ENCODE measurements around the gene BRIP1.

BRIP1 gene

DNA sequence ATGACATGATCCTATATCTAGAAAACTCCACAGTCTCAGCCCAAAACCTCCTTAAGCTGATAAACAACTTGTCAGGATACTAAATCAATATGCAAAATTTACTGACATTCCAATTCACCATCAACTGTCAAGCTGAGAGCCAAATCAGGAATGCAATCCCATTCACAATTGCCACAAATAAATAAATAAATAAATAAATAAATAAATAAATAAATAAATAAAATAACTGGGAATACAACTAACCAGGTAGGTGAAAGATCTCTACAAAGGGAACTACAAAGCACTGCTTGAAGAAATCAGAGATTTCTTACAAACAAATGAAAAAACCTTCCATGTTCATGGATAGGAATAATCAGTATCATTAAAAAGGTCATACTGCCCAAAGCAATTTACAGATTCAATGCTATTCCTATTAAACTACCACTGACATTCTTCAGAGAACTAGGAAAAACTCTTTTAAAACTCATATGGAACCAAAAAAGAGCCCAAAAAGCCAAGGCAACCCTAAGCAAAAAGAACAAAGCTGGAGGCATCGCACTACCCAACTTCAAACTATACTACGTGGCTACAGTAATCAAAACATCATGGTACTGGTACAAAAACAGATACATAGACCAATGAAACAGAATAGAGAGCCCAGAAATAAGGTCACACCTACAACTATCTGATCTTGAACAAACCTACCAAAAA lies 37.7 kb downstream of the BRIP1 start (continued):
- TF ChIP-seq ZNF362 (tag by site-specific recombination; IDR thresholded peaks at IDR 0.05) (no peak), ZNF426 (tag by site-specific recombination; IDR thresholded peaks at IDR 0.05) (peak; percentile 97), ZBTB7A (tag by site-specific recombination; IDR thresholded peaks at IDR 0.05; ENCODE audit: low read depth) (no peak), ZNF548 (tag by site-specific recombination; IDR thresholded peaks at IDR 0.05) (no peak), ZSCAN16 (tag by site-specific recombination; IDR thresholded peaks at IDR 0.05) (no peak), ZNF610 (tag by site-specific recombination; IDR thresholded peaks at IDR 0.05; ENCODE audit: borderline replicate concordance) (no peak), REPIN1 (tag by site-specific recombination; IDR thresholded peaks at IDR 0.05; ENCODE audit: low read depth) (no peak; the same call in 1 of the 2 replicates), ZNF514 (tag by site-specific recombination; IDR thresholded peaks at IDR 0.05) (0 out of 2 replicates have a peak, but pooled peaks have one; percentile 63), ZNF341 (tag by site-specific recombination; IDR thresholded peaks at IDR 0.05; ENCODE audit: low read depth) (peak; percentile 23; the same call in 1 of the 2 replicates), ZNF292 (tag by site-specific recombination; IDR thresholded peaks at IDR 0.05; ENCODE audit: borderline replicate concordance, low read depth) (0 out of 2 replicates have a peak, but pooled peaks have one; percentile 14), ZNF624 (tag by site-specific recombination; IDR thresholded peaks at IDR 0.05) (no peak), SCRT1 (tag by site-specific recombination; IDR thresholded peaks at IDR 0.05; ENCODE audit: borderline replicate concordance) (no peak), ZNF266 (tag by site-specific recombination; IDR thresholded peaks at IDR 0.05; ENCODE audit: low read depth) (peak; percentile 63; the same call in 1 of the 2 replicates), ZNF623 (tag by site-specific recombination; IDR thresholded peaks at IDR 0.05) (peak; percentile 63), ZNF792 (tag by site-specific recombination; IDR thresholded peaks at IDR 0.05) (no peak), ZNF433 (tag by site-specific recombination; IDR thresholded peaks at IDR 0.05; ENCODE audit: low read depth) (peak; percentile 57; the same call in 1 of the 2 replicates), ZNF530 (tag by site-specific recombination; IDR thresholded peaks at IDR 0.05; ENCODE audit: low read depth) (no peak), ZNF501 (tag by site-specific recombination; IDR thresholded peaks at IDR 0.05) (0 out of 2 replicates have a peak, but pooled peaks have one; percentile 27), ZNF629 (tag by site-specific recombination; IDR thresholded peaks at IDR 0.05) (peak; percentile 41; the same call in 1 of the 2 replicates), SP3 (tag by site-specific recombination; IDR thresholded peaks at IDR 0.05) (no peak), ZBTB48 (tag by site-specific recombination; IDR thresholded peaks at IDR 0.05) (no peak), KLF9 (tag by site-specific recombination; IDR thresholded peaks at IDR 0.05; ENCODE audit: low read depth) (no peak), ZNF155 (tag by site-specific recombination; IDR thresholded peaks at IDR 0.05) (no peak), ZNF174 (tag by site-specific recombination; IDR thresholded peaks at IDR 0.05) (no peak)
- TF ChIP-seq, protein P1, sequence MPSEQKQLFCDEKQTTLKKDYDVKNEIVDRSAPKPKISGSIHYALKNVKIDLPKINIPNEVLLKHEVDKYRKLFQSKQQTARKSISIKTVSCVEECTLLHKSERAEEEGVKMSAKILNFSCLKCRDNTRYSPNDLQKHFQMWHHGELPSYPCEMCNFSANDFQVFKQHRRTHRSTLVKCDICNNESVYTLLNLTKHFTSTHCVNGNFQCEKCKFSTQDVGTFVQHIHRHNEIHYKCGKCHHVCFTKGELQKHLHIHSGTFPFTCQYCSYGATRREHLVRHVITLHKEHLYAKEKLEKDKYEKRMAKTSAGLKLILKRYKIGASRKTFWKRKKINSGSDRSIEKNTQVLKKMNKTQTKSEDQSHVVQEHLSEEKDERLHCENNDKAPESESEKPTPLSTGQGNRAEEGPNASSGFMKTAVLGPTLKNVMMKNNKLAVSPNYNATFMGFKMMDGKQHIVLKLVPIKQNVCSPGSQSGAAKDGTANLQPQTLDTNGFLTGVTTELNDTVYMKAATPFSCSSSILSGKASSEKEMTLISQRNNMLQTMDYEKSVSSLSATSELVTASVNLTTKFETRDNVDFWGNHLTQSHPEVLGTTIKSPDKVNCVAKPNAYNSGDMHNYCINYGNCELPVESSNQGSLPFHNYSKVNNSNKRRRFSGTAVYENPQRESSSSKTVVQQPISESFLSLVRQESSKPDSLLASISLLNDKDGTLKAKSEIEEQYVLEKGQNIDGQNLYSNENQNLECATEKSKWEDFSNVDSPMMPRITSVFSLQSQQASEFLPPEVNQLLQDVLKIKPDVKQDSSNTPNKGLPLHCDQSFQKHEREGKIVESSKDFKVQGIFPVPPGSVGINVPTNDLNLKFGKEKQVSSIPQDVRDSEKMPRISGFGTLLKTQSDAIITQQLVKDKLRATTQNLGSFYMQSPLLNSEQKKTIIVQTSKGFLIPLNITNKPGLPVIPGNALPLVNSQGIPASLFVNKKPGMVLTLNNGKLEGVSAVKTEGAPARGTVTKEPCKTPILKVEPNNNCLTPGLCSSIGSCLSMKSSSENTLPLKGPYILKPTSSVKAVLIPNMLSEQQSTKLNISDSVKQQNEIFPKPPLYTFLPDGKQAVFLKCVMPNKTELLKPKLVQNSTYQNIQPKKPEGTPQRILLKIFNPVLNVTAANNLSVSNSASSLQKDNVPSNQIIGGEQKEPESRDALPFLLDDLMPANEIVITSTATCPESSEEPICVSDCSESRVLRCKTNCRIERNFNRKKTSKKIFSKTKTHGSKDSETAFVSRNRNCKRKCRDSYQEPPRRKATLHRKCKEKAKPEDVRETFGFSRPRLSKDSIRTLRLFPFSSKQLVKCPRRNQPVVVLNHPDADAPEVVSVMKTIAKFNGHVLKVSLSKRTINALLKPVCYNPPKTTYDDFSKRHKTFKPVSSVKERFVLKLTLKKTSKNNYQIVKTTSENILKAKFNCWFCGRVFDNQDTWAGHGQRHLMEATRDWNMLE (tag by site-specific recombination; conservative IDR thresholded peaks at IDR 0.05; ENCODE audit: low read depth): peak; percentile 91
- TF ChIP-seq, protein P2, sequence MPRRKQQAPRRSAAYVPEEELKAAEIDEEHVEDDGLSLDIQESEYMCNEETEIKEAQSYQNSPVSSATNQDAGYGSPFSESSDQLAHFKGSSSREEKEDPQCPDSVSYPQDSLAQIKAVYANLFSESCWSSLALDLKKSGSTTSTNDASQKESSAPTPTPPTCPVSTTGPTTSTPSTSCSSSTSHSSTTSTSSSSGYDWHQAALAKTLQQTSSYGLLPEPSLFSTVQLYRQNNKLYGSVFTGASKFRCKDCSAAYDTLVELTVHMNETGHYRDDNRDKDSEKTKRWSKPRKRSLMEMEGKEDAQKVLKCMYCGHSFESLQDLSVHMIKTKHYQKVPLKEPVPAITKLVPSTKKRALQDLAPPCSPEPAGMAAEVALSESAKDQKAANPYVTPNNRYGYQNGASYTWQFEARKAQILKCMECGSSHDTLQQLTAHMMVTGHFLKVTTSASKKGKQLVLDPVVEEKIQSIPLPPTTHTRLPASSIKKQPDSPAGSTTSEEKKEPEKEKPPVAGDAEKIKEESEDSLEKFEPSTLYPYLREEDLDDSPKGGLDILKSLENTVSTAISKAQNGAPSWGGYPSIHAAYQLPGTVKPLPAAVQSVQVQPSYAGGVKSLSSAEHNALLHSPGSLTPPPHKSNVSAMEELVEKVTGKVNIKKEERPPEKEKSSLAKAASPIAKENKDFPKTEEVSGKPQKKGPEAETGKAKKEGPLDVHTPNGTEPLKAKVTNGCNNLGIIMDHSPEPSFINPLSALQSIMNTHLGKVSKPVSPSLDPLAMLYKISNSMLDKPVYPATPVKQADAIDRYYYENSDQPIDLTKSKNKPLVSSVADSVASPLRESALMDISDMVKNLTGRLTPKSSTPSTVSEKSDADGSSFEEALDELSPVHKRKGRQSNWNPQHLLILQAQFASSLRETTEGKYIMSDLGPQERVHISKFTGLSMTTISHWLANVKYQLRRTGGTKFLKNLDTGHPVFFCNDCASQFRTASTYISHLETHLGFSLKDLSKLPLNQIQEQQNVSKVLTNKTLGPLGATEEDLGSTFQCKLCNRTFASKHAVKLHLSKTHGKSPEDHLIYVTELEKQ (tag by site-specific recombination; IDR thresholded peaks at IDR 0.05; ENCODE audit: borderline replicate concordance): no peak
- TF ChIP-seq, protein P3, sequence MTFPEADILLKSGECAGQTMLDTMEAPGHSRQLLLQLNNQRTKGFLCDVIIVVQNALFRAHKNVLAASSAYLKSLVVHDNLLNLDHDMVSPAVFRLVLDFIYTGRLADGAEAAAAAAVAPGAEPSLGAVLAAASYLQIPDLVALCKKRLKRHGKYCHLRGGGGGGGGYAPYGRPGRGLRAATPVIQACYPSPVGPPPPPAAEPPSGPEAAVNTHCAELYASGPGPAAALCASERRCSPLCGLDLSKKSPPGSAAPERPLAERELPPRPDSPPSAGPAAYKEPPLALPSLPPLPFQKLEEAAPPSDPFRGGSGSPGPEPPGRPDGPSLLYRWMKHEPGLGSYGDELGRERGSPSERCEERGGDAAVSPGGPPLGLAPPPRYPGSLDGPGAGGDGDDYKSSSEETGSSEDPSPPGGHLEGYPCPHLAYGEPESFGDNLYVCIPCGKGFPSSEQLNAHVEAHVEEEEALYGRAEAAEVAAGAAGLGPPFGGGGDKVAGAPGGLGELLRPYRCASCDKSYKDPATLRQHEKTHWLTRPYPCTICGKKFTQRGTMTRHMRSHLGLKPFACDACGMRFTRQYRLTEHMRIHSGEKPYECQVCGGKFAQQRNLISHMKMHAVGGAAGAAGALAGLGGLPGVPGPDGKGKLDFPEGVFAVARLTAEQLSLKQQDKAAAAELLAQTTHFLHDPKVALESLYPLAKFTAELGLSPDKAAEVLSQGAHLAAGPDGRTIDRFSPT (tag by site-specific recombination; IDR thresholded peaks at IDR 0.05): no peak
